ENCODE measurements around the gene TMED8.

Gene TMED8

DNA sequence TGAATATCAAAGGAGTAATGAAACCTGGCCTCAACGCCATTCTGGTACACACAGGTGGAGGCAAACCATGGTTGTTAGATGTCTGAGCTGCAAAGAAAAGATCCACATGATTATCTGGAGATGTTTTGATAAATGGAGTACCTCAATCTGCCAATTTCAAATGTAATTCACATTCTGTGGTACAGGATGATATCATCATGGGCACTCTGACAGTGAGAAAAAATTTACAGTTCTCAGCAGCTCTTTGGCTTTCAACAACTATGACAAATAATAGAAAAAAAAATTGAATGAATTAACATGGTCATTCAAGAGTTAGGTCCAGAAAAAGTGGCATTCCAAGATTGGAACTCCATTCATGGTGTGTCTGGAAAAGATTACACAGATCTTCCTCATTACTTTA is 17.3 kb downstream of the TMED8 start:
- no peak for DNase-seq
- Histone ChIP-seq H3K36me3 (no peaks in the 10 kb centered on the region), H3K27me3 (ENCODE audit: insufficient read depth, low read depth, severe bottlenecking) (no peaks in the 10 kb centered on the region), H3K4me3 (ENCODE audit: low read depth, low read length) (no peak overlapping the region), H3K27ac (no peak overlapping the region), H3K9me3 (ENCODE audit: severe bottlenecking) (no peaks in the 10 kb centered on the region)
- TF ChIP-seq CTCF (IDR thresholded peaks at IDR 0.05; ENCODE audit: low read depth, low read length): no peak

- H3K27ac ChIP-seq: no peak overlapping the region
- no peaks in the 10 kb centered on the region for H3K36me3 ChIP-seq
- no peak overlapping the region for H3K4me3 ChIP-seq (ENCODE audit: low read depth, low read length)
- no peak for DNase-seq
- TF ChIP-seq CTCF (IDR thresholded peaks at IDR 0.05; ENCODE audit: low read depth, low read length): no peak
- no peaks in the 10 kb centered on the region for H3K9me3 ChIP-seq (ENCODE audit: severe bottlenecking)
- no peaks in the 10 kb centered on the region for H3K27me3 ChIP-seq (ENCODE audit: insufficient read depth, low read depth, severe bottlenecking)
Observed at GRCh38 chr14:77356899-77357298, 20.0 kb downstream of the TMED8 start.

GRCh38 chr14:77355811-77356210 is 21.1 kb downstream of the TMED8 start:
- no peak overlapping the region for H3K4me3 ChIP-seq (ENCODE audit: low read depth, low read length)
- no peaks in the 10 kb centered on the region for H3K9me3 ChIP-seq (ENCODE audit: severe bottlenecking)
- TF ChIP-seq CTCF (IDR thresholded peaks at IDR 0.05; ENCODE audit: low read depth, low read length): no peak
- no peaks in the 10 kb centered on the region for H3K27me3 ChIP-seq (ENCODE audit: insufficient read depth, low read depth, severe bottlenecking)
- no peaks in the 10 kb centered on the region for H3K36me3 ChIP-seq
- DNase-seq: no peak
- H3K27ac ChIP-seq: no peak overlapping the region

- DNase-seq: no peak
- Histone ChIP-seq H3K27me3 (ENCODE audit: insufficient read depth, low read depth, severe bottlenecking) (no peaks in the 10 kb centered on the region), H3K27ac (no peak overlapping the region), H3K36me3 (peaks cover 2% of the 10 kb centered on the region; the same call in 1 of the 2 replicates), H3K4me3 (ENCODE audit: low read depth, low read length) (no peak overlapping the region), H3K9me3 (ENCODE audit: severe bottlenecking) (no peaks in the 10 kb centered on the region)
- no peak for TF ChIP-seq CTCF (IDR thresholded peaks at IDR 0.05; ENCODE audit: low read depth, low read length)
Observed at GRCh38 chr14:77353469-77354141, 23.3 kb downstream of the TMED8 start.

DNA sequence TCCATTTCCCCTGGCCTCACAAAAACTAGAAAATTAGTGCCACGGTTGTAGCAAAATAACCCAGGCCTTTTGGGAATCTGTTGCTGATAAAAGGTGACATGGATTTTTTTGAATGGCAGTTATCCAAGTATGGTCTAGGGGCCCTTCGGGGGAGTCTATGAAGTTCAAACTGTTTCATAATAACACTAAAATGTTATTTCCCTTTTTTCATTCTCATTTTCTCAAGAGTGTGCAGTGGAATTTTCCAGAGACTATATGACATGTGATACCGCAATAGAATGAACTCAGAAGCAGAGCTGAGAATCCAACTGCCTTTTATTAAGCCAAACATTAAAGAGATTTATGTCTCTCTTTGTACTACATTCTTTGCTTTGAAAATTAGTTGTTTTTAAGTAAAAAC is 29.1 kb downstream of the TMED8 start:
- no peak for DNase-seq
- Histone ChIP-seq H3K9me3 (ENCODE audit: severe bottlenecking) (no peaks in the 10 kb centered on the region), H3K27me3 (ENCODE audit: insufficient read depth, low read depth, severe bottlenecking) (no peaks in the 10 kb centered on the region), H3K36me3 (peaks cover 8% of the 10 kb centered on the region), H3K27ac (no peak overlapping the region), H3K4me3 (ENCODE audit: low read depth, low read length) (no peak overlapping the region)
- TF ChIP-seq CTCF (IDR thresholded peaks at IDR 0.05; ENCODE audit: low read depth, low read length): no peak

GRCh38 chr14:77346495-77346894 is 30.4 kb downstream of the TMED8 start:
- TF ChIP-seq CTCF (IDR thresholded peaks at IDR 0.05; ENCODE audit: low read depth, low read length): no peak

More at GRCh38 chr14:77346495-77346894, 30.4 kb downstream of the TMED8 start:
- peaks cover 21% of the 10 kb centered on the region for H3K36me3 ChIP-seq
- no peaks in the 10 kb centered on the region for H3K9me3 ChIP-seq (ENCODE audit: severe bottlenecking)
- no peaks in the 10 kb centered on the region for H3K27me3 ChIP-seq (ENCODE audit: insufficient read depth, low read depth, severe bottlenecking)
- no peak for DNase-seq
- H3K27ac ChIP-seq: no peak overlapping the region
- H3K4me3 ChIP-seq (ENCODE audit: low read depth, low read length): no peak overlapping the region
